ENCODE measurements around the gene ADAMTS16.

DNA sequence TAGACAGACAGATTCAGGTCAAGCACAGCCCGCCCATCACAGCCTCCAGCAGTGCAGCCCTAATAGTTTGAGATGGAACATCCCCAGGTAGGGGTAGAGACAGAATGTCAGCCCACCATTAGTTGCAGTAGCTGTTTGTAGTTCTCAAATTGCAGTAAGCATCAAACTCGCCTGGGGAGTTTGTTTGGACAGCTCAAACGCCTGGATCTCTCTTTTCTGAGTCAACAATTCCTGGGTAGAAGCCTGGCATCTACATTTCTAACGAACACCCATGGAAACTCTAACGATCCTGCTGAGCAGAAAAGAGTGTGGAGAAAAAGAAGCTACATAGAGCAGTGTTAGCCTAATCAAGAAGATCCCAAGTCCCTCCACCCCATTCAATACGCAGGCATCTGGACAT lies 59.4 kb downstream of the ADAMTS16 start:
- TF ChIP-seq, protein P1, sequence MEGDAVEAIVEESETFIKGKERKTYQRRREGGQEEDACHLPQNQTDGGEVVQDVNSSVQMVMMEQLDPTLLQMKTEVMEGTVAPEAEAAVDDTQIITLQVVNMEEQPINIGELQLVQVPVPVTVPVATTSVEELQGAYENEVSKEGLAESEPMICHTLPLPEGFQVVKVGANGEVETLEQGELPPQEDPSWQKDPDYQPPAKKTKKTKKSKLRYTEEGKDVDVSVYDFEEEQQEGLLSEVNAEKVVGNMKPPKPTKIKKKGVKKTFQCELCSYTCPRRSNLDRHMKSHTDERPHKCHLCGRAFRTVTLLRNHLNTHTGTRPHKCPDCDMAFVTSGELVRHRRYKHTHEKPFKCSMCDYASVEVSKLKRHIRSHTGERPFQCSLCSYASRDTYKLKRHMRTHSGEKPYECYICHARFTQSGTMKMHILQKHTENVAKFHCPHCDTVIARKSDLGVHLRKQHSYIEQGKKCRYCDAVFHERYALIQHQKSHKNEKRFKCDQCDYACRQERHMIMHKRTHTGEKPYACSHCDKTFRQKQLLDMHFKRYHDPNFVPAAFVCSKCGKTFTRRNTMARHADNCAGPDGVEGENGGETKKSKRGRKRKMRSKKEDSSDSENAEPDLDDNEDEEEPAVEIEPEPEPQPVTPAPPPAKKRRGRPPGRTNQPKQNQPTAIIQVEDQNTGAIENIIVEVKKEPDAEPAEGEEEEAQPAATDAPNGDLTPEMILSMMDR (IDR thresholded peaks at IDR 0.05): no peak
- TF ChIP-seq POLR2A (IDR thresholded peaks at IDR 0.05): no peak
